ENCODE results near the gene CDR2L.

CDR2L gene

GRCh38 chr17:74987418-74987908 lies at the start of gene CDR2L:
TSS of gene CDR2L (plus strand) at chr17:74987632. CDS start at chr17:74988044, 412 bp downstream.
- Mint-ChIP-seq H3K4me1 (ENCODE audit: low read depth) (peaks cover 55% of the 10 kb centered on the region), H3K27me3 (peaks cover 54% of the 10 kb centered on the region), H3K27ac (peak within 1 kb of the TSS; percentile 92), H3K9me3 (no peaks in the 10 kb centered on the region), H3K4me3 (peak within 1 kb of the TSS; percentile 83), H3K36me3 (ENCODE audit: low read depth) (peaks cover 19% of the 10 kb centered on the region)
- intact Hi-C loops (cut with micrococcal nuclease), result no loop called here

GRCh38 chr17:74938194-74938950 lies 49.1 kb upstream of the CDR2L start:
- Mint-ChIP-seq H3K36me3 (ENCODE audit: low read depth) (no peaks in the 10 kb centered on the region), H3K9me3 (no peaks in the 10 kb centered on the region), H3K4me3 (no peak overlapping the region), H3K4me1 (ENCODE audit: low read depth) (peaks cover 5% of the 10 kb centered on the region), H3K27ac (no peak overlapping the region), H3K27me3 (peaks cover 94% of the 10 kb centered on the region)
- intact Hi-C loops (cut with micrococcal nuclease), result no loop called here

- H3K36me3 Mint-ChIP-seq (ENCODE audit: low read depth), result no peaks in the 10 kb centered on the region
- peaks cover 95% of the 10 kb centered on the region for H3K27me3 Mint-ChIP-seq
- intact Hi-C loops (cut with micrococcal nuclease), result no loop called here
- H3K27ac Mint-ChIP-seq, result no peak overlapping the region
- H3K9me3 Mint-ChIP-seq, result no peaks in the 10 kb centered on the region
- H3K4me1 Mint-ChIP-seq (ENCODE audit: low read depth), result peaks cover 5% of the 10 kb centered on the region
- no peak overlapping the region for H3K4me3 Mint-ChIP-seq
Observed at GRCh38 chr17:74939534-74939933, 47.9 kb upstream of the CDR2L start.

- no peaks in the 10 kb centered on the region for H3K36me3 Mint-ChIP-seq (ENCODE audit: low read depth)
- peaks cover 5% of the 10 kb centered on the region for H3K4me1 Mint-ChIP-seq (ENCODE audit: low read depth)
- no peak overlapping the region for H3K4me3 Mint-ChIP-seq
- no peaks in the 10 kb centered on the region for H3K9me3 Mint-ChIP-seq
- no peak overlapping the region for H3K27ac Mint-ChIP-seq
- peaks cover 93% of the 10 kb centered on the region for H3K27me3 Mint-ChIP-seq
- intact Hi-C loops (cut with micrococcal nuclease), result no loop called here
Observed at GRCh38 chr17:74941128-74941725, 46.2 kb upstream of the CDR2L start.

GRCh38 chr17:74943808-74944522 lies 43.5 kb upstream of the CDR2L start:
- peaks cover 5% of the 10 kb centered on the region for H3K4me1 Mint-ChIP-seq (ENCODE audit: low read depth)
- no peak overlapping the region for H3K4me3 Mint-ChIP-seq
- intact Hi-C loops (cut with micrococcal nuclease), result no loop called here
- peaks cover 79% of the 10 kb centered on the region for H3K27me3 Mint-ChIP-seq
- H3K9me3 Mint-ChIP-seq, result no peaks in the 10 kb centered on the region
- no peak overlapping the region for H3K27ac Mint-ChIP-seq
- no peaks in the 10 kb centered on the region for H3K36me3 Mint-ChIP-seq (ENCODE audit: low read depth)

- intact Hi-C loops (cut with micrococcal nuclease), result no loop called here
- Mint-ChIP-seq H3K36me3 (ENCODE audit: low read depth) (no peaks in the 10 kb centered on the region), H3K4me3 (no peak overlapping the region), H3K27me3 (peaks cover 78% of the 10 kb centered on the region), H3K4me1 (ENCODE audit: low read depth) (no peaks in the 10 kb centered on the region), H3K27ac (no peak overlapping the region), H3K9me3 (no peaks in the 10 kb centered on the region)
Observed at GRCh38 chr17:74945543-74945942, 41.9 kb upstream of the CDR2L start.

- Mint-ChIP-seq H3K27ac (no peak overlapping the region), H3K9me3 (no peaks in the 10 kb centered on the region), H3K27me3 (peaks cover 71% of the 10 kb centered on the region), H3K4me1 (ENCODE audit: low read depth) (no peaks in the 10 kb centered on the region), H3K4me3 (no peak overlapping the region), H3K36me3 (ENCODE audit: low read depth) (no peaks in the 10 kb centered on the region)
- intact Hi-C loops (cut with micrococcal nuclease), result no loop called here
Observed at GRCh38 chr17:74946641-74947040, 40.8 kb upstream of the CDR2L start.

GRCh38 chr17:74947041-74947754 lies 40.2 kb upstream of the CDR2L start:
- H3K27ac Mint-ChIP-seq, result no peak overlapping the region
- H3K36me3 Mint-ChIP-seq (ENCODE audit: low read depth), result no peaks in the 10 kb centered on the region
- no peak overlapping the region for H3K4me3 Mint-ChIP-seq
- H3K9me3 Mint-ChIP-seq, result no peaks in the 10 kb centered on the region
- intact Hi-C loops (cut with micrococcal nuclease), result no loop called here
- peaks cover 66% of the 10 kb centered on the region for H3K27me3 Mint-ChIP-seq
- H3K4me1 Mint-ChIP-seq (ENCODE audit: low read depth), result no peaks in the 10 kb centered on the region

- no peaks in the 10 kb centered on the region for H3K36me3 Mint-ChIP-seq (ENCODE audit: low read depth)
- H3K27me3 Mint-ChIP-seq, result peaks cover 57% of the 10 kb centered on the region
- intact Hi-C loops (cut with micrococcal nuclease), result no loop called here
- no peak overlapping the region for H3K27ac Mint-ChIP-seq
- no peak overlapping the region for H3K4me3 Mint-ChIP-seq
- H3K9me3 Mint-ChIP-seq, result no peaks in the 10 kb centered on the region
- H3K4me1 Mint-ChIP-seq (ENCODE audit: low read depth), result peaks cover 4% of the 10 kb centered on the region
Observed at GRCh38 chr17:74949455-74950115, 37.8 kb upstream of the CDR2L start.

GRCh38 chr17:74950207-74950606 lies 37.2 kb upstream of the CDR2L start:
- H3K9me3 Mint-ChIP-seq, result no peaks in the 10 kb centered on the region
- H3K4me1 Mint-ChIP-seq (ENCODE audit: low read depth), result peaks cover 8% of the 10 kb centered on the region
- H3K27ac Mint-ChIP-seq, result no peak overlapping the region
- intact Hi-C loops (cut with micrococcal nuclease), result no loop called here
- H3K4me3 Mint-ChIP-seq, result no peak overlapping the region
- no peaks in the 10 kb centered on the region for H3K36me3 Mint-ChIP-seq (ENCODE audit: low read depth)
- H3K27me3 Mint-ChIP-seq, result peaks cover 57% of the 10 kb centered on the region

GRCh38 chr17:74951065-74951464 lies 36.4 kb upstream of the CDR2L start:
- Mint-ChIP-seq H3K27me3 (peaks cover 54% of the 10 kb centered on the region), H3K4me3 (no peak overlapping the region), H3K9me3 (no peaks in the 10 kb centered on the region), H3K27ac (no peak overlapping the region), H3K36me3 (ENCODE audit: low read depth) (no peaks in the 10 kb centered on the region), H3K4me1 (ENCODE audit: low read depth) (peaks cover 8% of the 10 kb centered on the region)
- intact Hi-C loops (cut with micrococcal nuclease), result no loop called here

GRCh38 chr17:74951680-74952421 lies 35.6 kb upstream of the CDR2L start:
- H3K9me3 Mint-ChIP-seq, result peaks cover 7% of the 10 kb centered on the region
- no peaks in the 10 kb centered on the region for H3K36me3 Mint-ChIP-seq (ENCODE audit: low read depth)
- H3K27me3 Mint-ChIP-seq, result peaks cover 56% of the 10 kb centered on the region
- H3K4me3 Mint-ChIP-seq, result no peak overlapping the region
- intact Hi-C loops (cut with micrococcal nuclease), result no loop called here
- H3K4me1 Mint-ChIP-seq (ENCODE audit: low read depth), result peaks cover 8% of the 10 kb centered on the region
- H3K27ac Mint-ChIP-seq, result no peak overlapping the region

All from dendritic cell treated with granulocyte-macrophage colony-stimulating factor and Interleukin-4, amounts not matched to agents 40 ng/mL and 50 ng/mL, for 4 days (primary cell).